MM.1S (cell line): ENCODE results near the gene PIEZO1.

Experiments used
- DNase-seq: peaks from one replicate; pipeline ENCODE4 v3.0.0-alpha.2; 2015
- H2AFZ ChIP-seq: fragments of 300-600 bp; sonication (generic); 2 replicates; pipeline ENCODE4 v1.6.0; 2016; ENCODE audit warnings: antibody characterized with exemption, low read length
- H3F3A ChIP-seq: fragments of 300-600 bp; sonication (generic); 2 replicates; pipeline ENCODE4 v1.6.1; 2016; ENCODE audit warnings: mild to moderate bottlenecking, antibody characterized with exemption, low read length, moderate library complexity, mixed read lengths; ENCODE audit not compliant: insufficient read depth
- H3K27ac ChIP-seq: fragments of 300-600 bp; sonication (generic); 2 replicates; pipeline ENCODE4 v1.5.1; 2016; ENCODE audit warnings: mild to moderate bottlenecking, low read length
- H3K27me3 ChIP-seq: fragments of 300-600 bp; sonication (generic); replicated peaks from 2 replicates; pipeline ENCODE4 v1.6.0; 2016; ENCODE audit warnings: low read length; ENCODE audit not compliant: insufficient read depth
- H3K36me3 ChIP-seq: fragments of 300-600 bp; sonication (generic); replicated peaks from 2 replicates; pipeline ENCODE4 v1.6.1; 2016; ENCODE audit warnings: mild to moderate bottlenecking, low read length, mixed read lengths; ENCODE audit not compliant: insufficient read depth
- H3K4me1 ChIP-seq: fragments of 300-600 bp; sonication (generic); 2 replicates; pipeline ENCODE4 v1.6.1; 2016; ENCODE audit warnings: low read length, mixed read lengths
- H3K4me2 ChIP-seq: fragments of 300-600 bp; sonication (generic); 2 replicates; pipeline ENCODE4 v1.6.0; 2016; ENCODE audit warnings: low read depth, low read length
- H3K4me3 ChIP-seq: fragments of 300-600 bp; sonication (generic); 2 replicates; pipeline ENCODE4 v1.5.1; 2016; ENCODE audit warnings: low read length, mixed read lengths
- H3K79me2 ChIP-seq: fragments of 300-600 bp; sonication (generic); 2 replicates; pipeline ENCODE4 v1.6.1; 2016; ENCODE audit warnings: mixed run types, low read length, mixed read lengths
- H3K9ac ChIP-seq: fragments of 300-600 bp; sonication (generic); 2 replicates; pipeline ENCODE4 v1.6.1; 2016; ENCODE audit warnings: low read length, mixed read lengths
- H3K9me2 ChIP-seq: fragments of 300-600 bp; sonication (generic); replicated peaks from 2 replicates; pipeline ENCODE4 v1.6.1; 2016; ENCODE audit warnings: mild to moderate bottlenecking, low read length, mixed read lengths; ENCODE audit not compliant: insufficient read depth
- H3K9me3 ChIP-seq: fragments of 300-600 bp; sonication (generic); replicated peaks from 2 replicates; pipeline ENCODE4 v1.6.1; 2016; ENCODE audit warnings: mild to moderate bottlenecking, low read length, mixed read lengths; ENCODE audit not compliant: insufficient read depth
- H4K20me1 ChIP-seq: fragments of 300-600 bp; sonication (generic); 2 replicates; pipeline ENCODE4 v1.6.1; 2016; ENCODE audit warnings: mild to moderate bottlenecking, low read length, moderate library complexity, mixed read lengths; ENCODE audit not compliant: insufficient read depth
- EZH2 ChIP-seq: fragments of 300-600 bp; sonication (generic); optimal IDR thresholded peaks from 2 replicates; pipeline ENCODE3; 2017; ENCODE audit warnings: low read depth, mild to moderate bottlenecking, antibody characterized with exemption, low read length, mixed read lengths
- EZH2phosphoT487 ChIP-seq: fragments of 300-600 bp; sonication (generic); IDR thresholded peaks from 2 replicates; pipeline ENCODE4 v1.6.1; 2018; ENCODE audit warnings: antibody characterized with exemption, low read length
- TF ChIP-seq, protein P1 (sequence below): fragments of 300-600 bp; sonication (generic); IDR thresholded peaks from 2 replicates; pipeline ENCODE4 v1.5.1; 2016; ENCODE audit warnings: antibody characterized with exemption, low read length, mixed read lengths

Gene PIEZO1

DNA sequence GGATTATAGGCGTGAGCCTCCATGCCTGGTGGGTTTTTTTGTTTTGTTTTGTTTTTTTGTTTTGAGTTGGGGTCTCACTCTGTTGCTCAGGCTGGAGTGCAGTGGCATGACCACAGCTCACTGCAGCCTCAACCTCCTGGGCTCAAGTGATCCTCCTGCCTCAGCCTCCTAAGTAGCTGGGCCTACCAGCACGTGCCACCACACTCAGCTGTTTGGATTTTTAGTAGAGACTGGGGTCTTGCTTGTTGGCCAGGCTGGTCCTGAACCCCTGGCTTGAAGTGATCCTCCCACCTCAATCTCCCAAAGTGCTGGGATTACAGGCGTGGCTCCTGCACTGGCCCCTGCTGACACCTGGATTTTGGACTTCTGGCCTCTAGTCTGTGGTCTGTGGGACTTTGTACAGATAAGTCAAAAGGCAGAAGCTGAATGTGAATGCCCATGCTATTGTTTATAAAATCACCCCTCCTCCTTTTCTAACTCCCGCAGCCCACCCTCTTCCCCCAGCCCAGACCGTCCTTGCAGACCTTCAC is 104.4 kb downstream of the PIEZO1 start:
- Histone ChIP-seq H3K36me3 (no peaks in the 10 kb centered on the region), H3K9me2 (no peaks in the 10 kb centered on the region), H3K4me2 (peak overlapping the region; percentile 86), H3K4me1 (peaks cover 23% of the 10 kb centered on the region), H3K9ac (peak overlapping the region; percentile 20; the same call in 1 of the 2 replicates), H3K9me3 (no peaks in the 10 kb centered on the region), H3K27ac (peak overlapping the region; percentile 94; the same call in 1 of the 2 replicates), H3K27me3 (no peaks in the 10 kb centered on the region), H2AFZ (no peak overlapping the region), H4K20me1 (no peaks in the 10 kb centered on the region), H3K4me3 (no peak overlapping the region), H3F3A (peaks cover 27% of the 10 kb centered on the region), H3K79me2 (peaks cover 8% of the 10 kb centered on the region; the same call in 1 of the 2 replicates)
- DNase-seq, result no peak
- TF ChIP-seq, protein P1, sequence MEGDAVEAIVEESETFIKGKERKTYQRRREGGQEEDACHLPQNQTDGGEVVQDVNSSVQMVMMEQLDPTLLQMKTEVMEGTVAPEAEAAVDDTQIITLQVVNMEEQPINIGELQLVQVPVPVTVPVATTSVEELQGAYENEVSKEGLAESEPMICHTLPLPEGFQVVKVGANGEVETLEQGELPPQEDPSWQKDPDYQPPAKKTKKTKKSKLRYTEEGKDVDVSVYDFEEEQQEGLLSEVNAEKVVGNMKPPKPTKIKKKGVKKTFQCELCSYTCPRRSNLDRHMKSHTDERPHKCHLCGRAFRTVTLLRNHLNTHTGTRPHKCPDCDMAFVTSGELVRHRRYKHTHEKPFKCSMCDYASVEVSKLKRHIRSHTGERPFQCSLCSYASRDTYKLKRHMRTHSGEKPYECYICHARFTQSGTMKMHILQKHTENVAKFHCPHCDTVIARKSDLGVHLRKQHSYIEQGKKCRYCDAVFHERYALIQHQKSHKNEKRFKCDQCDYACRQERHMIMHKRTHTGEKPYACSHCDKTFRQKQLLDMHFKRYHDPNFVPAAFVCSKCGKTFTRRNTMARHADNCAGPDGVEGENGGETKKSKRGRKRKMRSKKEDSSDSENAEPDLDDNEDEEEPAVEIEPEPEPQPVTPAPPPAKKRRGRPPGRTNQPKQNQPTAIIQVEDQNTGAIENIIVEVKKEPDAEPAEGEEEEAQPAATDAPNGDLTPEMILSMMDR, result no peak
- no peak for TF ChIP-seq EZH2phosphoT487
- TF ChIP-seq EZH2, result no peak

DNA sequence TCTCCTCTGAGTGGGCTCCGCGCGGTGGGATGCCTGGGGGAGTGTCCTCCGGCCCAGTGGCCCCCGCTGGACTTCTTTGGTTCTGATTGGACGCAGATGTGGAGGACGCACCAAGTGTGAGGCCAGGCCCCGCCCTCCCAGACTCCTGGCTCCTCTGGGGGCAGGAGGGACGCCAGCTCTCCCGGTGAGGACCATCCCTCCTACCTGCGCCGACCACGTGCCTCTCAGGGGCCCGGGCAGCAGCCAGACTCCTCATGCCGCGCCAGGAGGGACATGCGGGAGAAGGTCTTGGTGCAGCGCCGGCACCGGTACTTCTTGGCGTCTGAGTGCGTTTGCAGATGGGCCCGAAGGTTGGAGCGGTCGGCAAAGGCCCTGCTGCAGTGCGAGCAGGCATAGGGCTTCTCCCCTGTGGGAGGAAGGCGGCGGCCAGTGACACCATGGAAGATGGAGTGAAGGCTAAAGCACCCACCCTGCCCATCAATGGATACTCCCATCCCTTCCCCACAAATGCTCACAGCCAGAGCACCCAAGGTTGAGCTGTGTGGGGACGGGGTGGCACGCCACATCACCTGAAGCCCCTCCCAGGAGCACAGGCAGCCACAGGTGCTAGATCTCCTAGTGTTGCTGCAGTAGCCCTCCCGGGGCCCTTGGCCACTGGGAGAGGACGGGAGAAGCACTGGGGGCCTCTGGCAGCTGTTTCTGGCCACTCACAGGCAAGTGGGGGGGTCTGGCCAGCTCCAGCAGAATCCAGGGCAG is 106.6 kb downstream of the PIEZO1 start:
- Histone ChIP-seq H3K9me2 (no peaks in the 10 kb centered on the region), H3K36me3 (no peaks in the 10 kb centered on the region), H3K79me2 (no peaks in the 10 kb centered on the region), H3K27ac (no peak overlapping the region), H3K4me1 (peaks cover 16% of the 10 kb centered on the region), H3K9ac (no peak overlapping the region), H2AFZ (no peak overlapping the region), H3K4me3 (no peak overlapping the region), H4K20me1 (no peaks in the 10 kb centered on the region), H3K9me3 (no peaks in the 10 kb centered on the region), H3K4me2 (no peak overlapping the region), H3K27me3 (no peaks in the 10 kb centered on the region), H3F3A (peaks cover 17% of the 10 kb centered on the region)
- DNase-seq, result no peak
- TF ChIP-seq EZH2, result no peak
- no peak for TF ChIP-seq EZH2phosphoT487
- TF ChIP-seq, protein P1, result no peak

DNA sequence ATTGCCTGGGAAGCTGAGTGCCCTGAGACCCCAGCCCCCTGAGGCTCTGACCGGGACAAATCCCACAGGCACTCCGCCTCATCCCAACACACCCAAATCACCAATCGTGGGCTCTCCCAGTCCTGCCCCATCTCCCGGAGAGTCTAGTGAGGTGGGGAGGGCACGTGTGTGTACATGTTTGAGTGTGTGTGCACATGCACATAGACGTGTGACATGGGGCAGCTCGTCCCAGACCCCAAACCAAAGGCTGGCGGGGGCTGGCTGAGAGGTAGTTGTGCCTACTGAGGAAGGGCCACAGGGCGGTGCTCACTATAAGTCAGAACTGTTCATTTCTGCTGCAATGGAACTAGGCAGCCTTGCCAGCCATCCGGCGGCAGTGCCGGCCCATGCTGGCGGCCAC is 107.3 kb downstream of the PIEZO1 start:
- no peaks in the 10 kb centered on the region for H4K20me1 ChIP-seq
- no peak overlapping the region for H2AFZ ChIP-seq
- no peak for DNase-seq
- H3K9me3 ChIP-seq, result no peaks in the 10 kb centered on the region
- no peaks in the 10 kb centered on the region for H3K36me3 ChIP-seq
- no peaks in the 10 kb centered on the region for H3K27me3 ChIP-seq
- H3K79me2 ChIP-seq, result no peaks in the 10 kb centered on the region
- peaks cover 16% of the 10 kb centered on the region for H3K4me1 ChIP-seq
- no peak overlapping the region for H3K4me3 ChIP-seq
- H3F3A ChIP-seq, result peaks cover 17% of the 10 kb centered on the region
- H3K27ac ChIP-seq, result no peak overlapping the region
- TF ChIP-seq, protein P1, result no peak
- no peak for TF ChIP-seq EZH2
- TF ChIP-seq EZH2phosphoT487, result no peak
- no peaks in the 10 kb centered on the region for H3K9me2 ChIP-seq
- H3K9ac ChIP-seq, result no peak overlapping the region
- H3K4me2 ChIP-seq, result no peak overlapping the region
